Astrocyte of the cerebellum (primary cell): ENCODE measurements around the gene PNN.
"Not testable (repeated sequence)": the region's sequence is repeated elsewhere in the genome, so short reads cannot be mapped to it uniquely, and the experiment has no call there.

ENCODE experiments used
- DNase-seq: peaks from one replicate; pipeline ENCODE4 v3.0.0-alpha.2; 2011; ENCODE audit warnings: low read depth
- H3K4me3 ChIP-seq: 2 replicates; pipeline ENCODE4 v1.5.1; 2011; ENCODE audit warnings: mild to moderate bottlenecking, low read depth, low read length, moderate library complexity
- in situ Hi-C: cut with HindIII; loops from 2 replicates; pipeline ENCODE4 v1.10.0; 2017; ENCODE audit warnings: low sequenced_read_pairs
- TF ChIP-seq, protein P1 (sequence below): IDR thresholded peaks from 2 replicates; pipeline ENCODE4 v1.5.1; 2012; ENCODE audit warnings: low read length, low read depth, moderate library complexity, mild to moderate bottlenecking; ENCODE audit errors: missing control alignments

PNN gene

GRCh38 chr14:39157491-39157890, 17.6 kb upstream of the PNN start:
- in situ Hi-C loops: no loop called here
- no peak for DNase-seq
- no peak overlapping the region for H3K4me3 ChIP-seq
- TF ChIP-seq, protein P1, sequence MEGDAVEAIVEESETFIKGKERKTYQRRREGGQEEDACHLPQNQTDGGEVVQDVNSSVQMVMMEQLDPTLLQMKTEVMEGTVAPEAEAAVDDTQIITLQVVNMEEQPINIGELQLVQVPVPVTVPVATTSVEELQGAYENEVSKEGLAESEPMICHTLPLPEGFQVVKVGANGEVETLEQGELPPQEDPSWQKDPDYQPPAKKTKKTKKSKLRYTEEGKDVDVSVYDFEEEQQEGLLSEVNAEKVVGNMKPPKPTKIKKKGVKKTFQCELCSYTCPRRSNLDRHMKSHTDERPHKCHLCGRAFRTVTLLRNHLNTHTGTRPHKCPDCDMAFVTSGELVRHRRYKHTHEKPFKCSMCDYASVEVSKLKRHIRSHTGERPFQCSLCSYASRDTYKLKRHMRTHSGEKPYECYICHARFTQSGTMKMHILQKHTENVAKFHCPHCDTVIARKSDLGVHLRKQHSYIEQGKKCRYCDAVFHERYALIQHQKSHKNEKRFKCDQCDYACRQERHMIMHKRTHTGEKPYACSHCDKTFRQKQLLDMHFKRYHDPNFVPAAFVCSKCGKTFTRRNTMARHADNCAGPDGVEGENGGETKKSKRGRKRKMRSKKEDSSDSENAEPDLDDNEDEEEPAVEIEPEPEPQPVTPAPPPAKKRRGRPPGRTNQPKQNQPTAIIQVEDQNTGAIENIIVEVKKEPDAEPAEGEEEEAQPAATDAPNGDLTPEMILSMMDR: no peak

DNA sequence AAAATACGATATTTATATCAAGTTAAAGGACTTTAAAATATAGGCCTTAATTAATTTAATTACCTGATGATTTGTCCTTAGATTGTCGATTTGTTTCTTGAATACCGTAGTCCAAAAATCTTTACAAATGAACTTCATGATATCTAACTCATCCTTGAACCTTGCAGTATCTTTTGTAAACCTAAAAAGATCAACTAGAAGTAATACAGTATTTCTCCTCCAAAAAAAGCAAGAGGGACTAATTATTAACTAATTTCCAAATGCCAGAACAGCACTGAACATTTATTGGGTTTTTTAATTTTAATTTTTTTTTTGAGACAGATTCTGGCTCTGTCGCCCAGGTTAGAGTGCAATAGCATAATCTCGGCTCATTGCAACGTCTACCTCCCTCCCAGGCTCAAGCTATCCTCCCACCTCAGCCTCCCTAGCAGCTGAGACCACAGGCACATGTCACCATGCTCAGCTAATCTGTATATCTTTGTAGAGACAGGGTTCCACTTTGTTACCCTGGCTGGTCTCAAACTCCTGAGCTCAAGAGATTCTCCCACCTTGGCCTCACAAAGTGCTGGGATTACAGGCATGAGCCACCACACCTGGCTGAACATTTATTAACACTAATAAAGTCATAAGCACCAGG, 16.7 kb upstream of the PNN start:
- DNase-seq: no peak
- H3K4me3 ChIP-seq: no peak overlapping the region
- TF ChIP-seq, protein P1: no peak
- in situ Hi-C loops: no loop called here

GRCh38 chr14:39160494-39160893, 14.6 kb upstream of the PNN start:
- TF ChIP-seq, protein P1: no peak
- in situ Hi-C loops: no loop called here
- no peak for DNase-seq
- no peak overlapping the region for H3K4me3 ChIP-seq

DNA sequence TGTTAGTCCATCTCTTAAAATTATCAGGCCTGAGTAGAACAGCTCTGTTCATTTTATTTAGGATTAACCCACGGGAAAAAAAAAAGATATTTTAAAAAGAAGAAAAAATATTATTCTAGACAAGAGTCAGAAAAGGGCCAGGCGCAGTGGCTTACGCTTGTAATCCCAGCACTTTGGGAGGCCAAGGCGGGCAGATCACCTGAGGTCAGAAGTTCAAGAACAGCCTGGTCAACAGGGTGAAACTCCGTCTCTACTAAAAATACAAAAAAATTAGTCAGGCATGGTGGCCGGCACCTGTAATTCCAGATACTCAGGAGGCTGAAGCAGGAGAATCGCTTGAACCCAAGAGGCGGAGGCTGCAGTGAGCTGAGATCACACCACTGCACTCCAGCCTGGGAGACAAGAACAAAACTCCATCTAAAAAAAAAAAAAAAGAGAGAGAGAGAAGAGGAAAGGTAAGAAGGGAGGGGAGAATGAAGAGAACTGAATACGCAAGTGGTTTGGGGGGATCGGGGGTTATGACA, 7.2 kb upstream of the PNN start:
- not testable (repeated sequence) for H3K4me3 ChIP-seq, DNase-seq
- in situ Hi-C loops: loop anchor here (5.0 kb wide), 1 partner anchor 144 kb away; no protein-coding TSS in a partner anchor

GRCh38 chr14:39168591-39168990, 6.5 kb upstream of the PNN start:
- H3K4me3 ChIP-seq: peak overlapping the region; percentile 71
- in situ Hi-C loops: loop anchor here (5.0 kb wide), 1 partner anchor 144 kb away; no protein-coding TSS in a partner anchor
- DNase-seq: no peak
- TF ChIP-seq, protein P1: no peak

DNA sequence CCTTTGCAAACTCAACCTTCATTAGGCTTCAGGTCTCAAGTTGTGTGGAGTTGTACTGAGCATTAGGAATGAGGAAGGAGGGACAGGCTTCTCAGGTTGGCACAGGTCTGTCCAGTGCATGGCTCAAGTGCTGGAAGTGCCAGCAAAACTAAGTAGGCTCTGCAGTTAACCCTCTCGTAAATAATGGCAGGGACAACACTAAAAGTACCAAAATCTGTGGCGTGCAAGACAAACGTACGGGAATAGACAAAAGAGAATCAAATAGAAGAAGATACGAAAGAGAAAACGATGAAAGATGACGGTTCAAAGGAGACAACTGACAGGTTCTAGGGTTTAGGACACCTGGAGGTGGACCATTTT, 5.5 kb upstream of the PNN start:
- in situ Hi-C loops: loop anchor here (5.0 kb wide), 1 partner anchor 143 kb away; no protein-coding TSS in a partner anchor
- no peak for DNase-seq
- TF ChIP-seq, protein P1: no peak
- peak overlapping the region; percentile 71 for H3K4me3 ChIP-seq

- no peak for DNase-seq
- TF ChIP-seq, protein P1: no peak
- in situ Hi-C loops: no loop called here
- no peak overlapping the region for H3K4me3 ChIP-seq
Measured at GRCh38 chr14:39173198-39173597, 1.9 kb upstream of the PNN start.
